GM18861 (cell line): ENCODE results near the gene PIP5K1B.

Source experiments
- ATAC-seq: cut with Tn5 transposase; IDR thresholded peaks from one replicate; pipeline ENCODE4 v1.9.1; 2021; ENCODE audit not compliant: unreplicated experiment

PIP5K1B gene

GRCh38 chr9:68733021-68733405 is 28.0 kb downstream of the PIP5K1B start:
- no peak for ATAC-seq

GRCh38 chr9:68738358-68738757 is 33.3 kb downstream of the PIP5K1B start:
- no peak for ATAC-seq

- ATAC-seq = no peak
Observed at GRCh38 chr9:68739621-68740174, 34.7 kb downstream of the PIP5K1B start.

GRCh38 chr9:68740561-68740960 is 35.5 kb downstream of the PIP5K1B start:
- no peak for ATAC-seq

- no peak for ATAC-seq
Observed at GRCh38 chr9:68741234-68741633, 36.2 kb downstream of the PIP5K1B start.

GRCh38 chr9:68741704-68742332 is 36.8 kb downstream of the PIP5K1B start:
- no peak for ATAC-seq

- no peak for ATAC-seq
Observed at GRCh38 chr9:68742333-68742730, 37.3 kb downstream of the PIP5K1B start.

GRCh38 chr9:68744426-68744825 is 39.4 kb downstream of the PIP5K1B start:
- no peak for ATAC-seq

- ATAC-seq = no peak
Observed at GRCh38 chr9:68746525-68746924, 41.5 kb downstream of the PIP5K1B start.

- ATAC-seq = no peak
Observed at GRCh38 chr9:68747043-68747533, 42.0 kb downstream of the PIP5K1B start.

- ATAC-seq = no peak
Observed at GRCh38 chr9:68749135-68749534, 44.1 kb downstream of the PIP5K1B start.

- ATAC-seq = no peak
Observed at GRCh38 chr9:68749579-68750159, 44.6 kb downstream of the PIP5K1B start.

GRCh38 chr9:68750255-68750654 is 45.2 kb downstream of the PIP5K1B start:
- ATAC-seq = no peak

- ATAC-seq = no peak
Observed at GRCh38 chr9:68750786-68751185, 45.7 kb downstream of the PIP5K1B start.

GRCh38 chr9:68751556-68751955 is 46.5 kb downstream of the PIP5K1B start:
- no peak for ATAC-seq

- no peak for ATAC-seq
Observed at GRCh38 chr9:68755051-68755450, 50.0 kb downstream of the PIP5K1B start.

GRCh38 chr9:68755752-68756151 is 50.7 kb downstream of the PIP5K1B start:
- no peak for ATAC-seq

GRCh38 chr9:68759981-68760673 is 55.1 kb downstream of the PIP5K1B start:
- ATAC-seq = no peak

- ATAC-seq = no peak
Observed at GRCh38 chr9:68760674-68761333, 55.8 kb downstream of the PIP5K1B start.

GRCh38 chr9:68762570-68762969 is 57.5 kb downstream of the PIP5K1B start:
- no peak for ATAC-seq

GRCh38 chr9:68763104-68763503 is 58.1 kb downstream of the PIP5K1B start:
- no peak for ATAC-seq
